Peyer's patch (tissue), 4 donors: ENCODE data around the gene ANKS1A.

ENCODE experiments used
- CTCF ChIP-seq, 6 experiments: fragments of 450-650 bp in 4 of 6; fragments of 200-600 bp in 2 of 6; sonication (generic) in 1 of 6; IDR thresholded peaks; one replicate each; pipeline ENCODE4 v1.5.1; 2017 to 2019; ENCODE audit warnings: antibody characterized with exemption in 6 of 6, mild to moderate bottlenecking in 3 of 6, moderate library complexity in 1 of 6
- POLR2A ChIP-seq, 2 donors: fragments of 450-650 bp; IDR thresholded peaks; one replicate each; pipeline ENCODE4 v1.5.1; 2017; ENCODE audit warnings: antibody characterized with exemption in 2 of 2, mild to moderate bottlenecking in 2 of 2, moderate library complexity in 2 of 2

DNA sequence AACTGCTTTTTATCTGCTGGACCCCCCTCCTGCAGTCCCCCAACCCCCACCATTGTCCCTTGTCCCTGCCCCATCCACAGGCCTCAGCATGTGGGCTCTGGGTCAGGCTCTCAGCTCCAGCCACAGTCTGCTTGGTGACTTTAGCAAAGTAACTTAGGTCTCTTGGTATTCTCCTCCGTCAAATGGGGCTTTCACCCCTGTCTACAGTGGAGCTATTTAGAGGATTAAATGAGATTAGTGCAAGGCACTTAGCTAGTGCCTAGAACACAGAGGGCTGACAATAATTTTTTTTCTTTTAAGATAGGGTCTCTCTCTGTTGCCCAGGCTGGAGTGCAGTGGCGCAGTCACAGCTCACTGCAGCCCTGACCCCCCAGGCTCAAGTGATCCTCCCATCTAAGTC, 180.2 kb downstream of the ANKS1A start:
- TF ChIP-seq CTCF (IDR thresholded peaks at IDR 0.05) (no peak), POLR2A (IDR thresholded peaks at IDR 0.05) (no peak)
